OCI-LY7 (cell line): ENCODE results near the gene UBE4A.

ENCODE experiments used
- CTCF ChIP-seq: fragments of 200-600 bp; sonication (generic); conservative IDR thresholded peaks from 2 replicates; pipeline ENCODE4 v1.5.1; 2014; ENCODE audit warnings: mild to moderate bottlenecking, antibody characterized with exemption, low read length, moderate library complexity, mixed read lengths
- EZH2phosphoT487 ChIP-seq: fragments of 200-600 bp; sonication (generic); IDR thresholded peaks from 2 replicates; pipeline ENCODE4 v1.6.1; 2018; ENCODE audit warnings: low read depth, borderline replicate concordance, mild to moderate bottlenecking, mixed run types, antibody characterized with exemption, low read length, moderate library complexity, mixed read lengths

- TF ChIP-seq CTCF (no peak), EZH2phosphoT487 (no peak)
Measured at GRCh38 chr11:118313242-118313641, 46.2 kb upstream of the UBE4A start.
